Liver (tissue), 9 donors: ENCODE measurements around the gene QDPR. TPM values are rescaled to one million over a fixed set of nuclear protein-coding genes. Genes with fewer than 3 reads are reported as not detected.

Source experiments
- DNase-seq: peaks from one replicate; pipeline ENCODE4 v3.0.0-alpha.2; 2017; ENCODE audit warnings: low spot score
- H3K27ac ChIP-seq, 2 donors: one replicate each; pipeline ENCODE4 v1.7.0; 2013; ENCODE audit warnings: inconsistent platforms in 2 of 2, low read length in 2 of 2, control low read depth in 1 of 2, low read depth in 1 of 2, mild to moderate bottlenecking in 1 of 2
- H3K27me3 ChIP-seq, 4 donors: one replicate each; pipeline versions ENCODE4 v1.6.1 to v1.7.0; 2013; ENCODE audit warnings: low read length in 3 of 4, inconsistent platforms in 1 of 4, mild to moderate bottlenecking in 1 of 4, moderate library complexity in 1 of 4; ENCODE audit not compliant: control insufficient read depth in 4 of 4, insufficient read depth in 4 of 4
- H3K36me3 ChIP-seq, 4 donors: one replicate each; pipeline versions ENCODE4 v1.6.1 to v1.7.0; 2013; ENCODE audit warnings: low read length in 3 of 4, mild to moderate bottlenecking in 3 of 4, low read depth in 1 of 4, moderate library complexity in 1 of 4; ENCODE audit not compliant: control insufficient read depth in 4 of 4, insufficient read depth in 3 of 4
- H3K4me1 ChIP-seq, 4 donors: one replicate each; pipeline versions ENCODE4 v1.6.1 to v1.7.0; 2013; ENCODE audit warnings: low read length in 3 of 4, mild to moderate bottlenecking in 3 of 4, moderate library complexity in 1 of 4; ENCODE audit not compliant: control insufficient read depth in 4 of 4, insufficient read depth in 4 of 4
- H3K4me3 ChIP-seq, 3 donors: one replicate each; pipeline versions ENCODE4 v1.6.1 to v1.7.0; 2013; ENCODE audit warnings: low read length in 3 of 3, control low read depth in 1 of 3, low read depth in 1 of 3, mild to moderate bottlenecking in 1 of 3
- H3K9ac ChIP-seq, 2 donors: one replicate each; pipeline ENCODE4 v1.7.0; 2013; ENCODE audit warnings: low read length in 2 of 2, mild to moderate bottlenecking in 2 of 2, moderate library complexity in 2 of 2, control low read depth in 1 of 2, low read depth in 1 of 2
- H3K9me3 ChIP-seq, 4 donors: one replicate each; pipeline versions ENCODE4 v1.6.1 to v1.7.0; 2013; ENCODE audit warnings: low read length in 3 of 4; ENCODE audit not compliant: control insufficient read depth in 4 of 4
- EGR1 ChIP-seq, 2 donors: IDR thresholded peaks; 2 replicates each; pipeline ENCODE4 v1.6.1; 2016 to 2018; ENCODE audit warnings: antibody characterized with exemption in 2 of 2, low read depth in 2 of 2
- FOXA1 ChIP-seq: IDR thresholded peaks from 2 replicates; pipeline ENCODE4 v1.6.1; 2016; ENCODE audit warnings: antibody characterized with exemption
- GABPA ChIP-seq, 2 donors: IDR thresholded peaks in 1 of 2; conservative IDR thresholded peaks in 1 of 2; 2 replicates each; pipeline ENCODE4 v1.6.1; 2016; ENCODE audit warnings: antibody characterized with exemption in 2 of 2, mild to moderate bottlenecking in 1 of 2, moderate library complexity in 1 of 2
- HNF4A ChIP-seq, 2 donors: conservative IDR thresholded peaks; 2 replicates each; pipeline ENCODE4 v1.6.1; 2016; ENCODE audit warnings: antibody characterized with exemption in 2 of 2, mild to moderate bottlenecking in 2 of 2
- HNF4G ChIP-seq: IDR thresholded peaks from 2 replicates; pipeline ENCODE4 v1.6.1; 2016; ENCODE audit warnings: antibody characterized with exemption
- JUND ChIP-seq, 2 donors: IDR thresholded peaks; 2 replicates each; pipeline ENCODE4 v1.6.1; 2016; ENCODE audit warnings: antibody characterized with exemption in 2 of 2
- NR2F2 ChIP-seq: IDR thresholded peaks from 2 replicates; pipeline ENCODE4 v1.6.1; 2016; ENCODE audit warnings: antibody characterized with exemption
- RAD21 ChIP-seq, 2 donors: IDR thresholded peaks; 2 replicates each; pipeline ENCODE4 v1.6.1; 2016; ENCODE audit warnings: antibody characterized with exemption in 2 of 2, mild to moderate bottlenecking in 2 of 2
- RXRA ChIP-seq, 2 donors: IDR thresholded peaks; 2 replicates each; pipeline ENCODE4 v1.6.1; 2017 to 2018; ENCODE audit warnings: antibody characterized with exemption in 2 of 2, mild to moderate bottlenecking in 1 of 2
- SP1 ChIP-seq: IDR thresholded peaks from 2 replicates; pipeline ENCODE4 v1.6.1; 2018; ENCODE audit warnings: antibody characterized with exemption, mild to moderate bottlenecking
- YY1 ChIP-seq: IDR thresholded peaks from 2 replicates; pipeline ENCODE4 v1.6.1; 2016; ENCODE audit warnings: antibody characterized with exemption, mild to moderate bottlenecking
- WGBS: extraction: QIAGEN DNeasy Blood & Tissue Kit; methylation state at CpG from one replicate; pipeline ENCODE4 v1.1.7; 2013; 5-methylcytosine and 5-hydroxymethylcytosine counted together
- polyA plus RNA-seq, 2 donors: library from polyadenylated mRNA; stranded (reverse) in 1 of 2; unstranded in 1 of 2; fragments of 200-250 nt in 1 of 2; fragments of >200 nt in 1 of 2; fragmentation: Nextera tagmentation in 1 of 2; extraction: Ambion mirVana in 1 of 2; gene quantifications; one replicate each; pipeline versions ENCODE4 v1.2.1 to v1.2.3, GENCODE V29; 2013 to 2015
- total RNA-seq, 2 donors: library from RNA; depleted of rRNA; stranded (reverse); fragments of >200 nt; gene quantifications; one replicate each; pipeline ENCODE4 v1.2.3, GENCODE V29; 2014
- TF ChIP-seq, protein P1 (sequence below): IDR thresholded peaks from 2 replicates; pipeline ENCODE4 v1.6.1; 2016; ENCODE audit warnings: antibody characterized with exemption, mild to moderate bottlenecking
- TF ChIP-seq, protein P2 (sequence below): IDR thresholded peaks from 2 replicates; pipeline ENCODE4 v1.6.1; 2016; ENCODE audit warnings: antibody characterized with exemption
- TF ChIP-seq, protein P3 (sequence below): IDR thresholded peaks from 2 replicates; pipeline ENCODE4 v1.6.1; 2016; ENCODE audit warnings: antibody characterized with exemption
- TF ChIP-seq, protein P4 (sequence below): fragments of 150-350 bp; IDR thresholded peaks from 2 replicates; pipeline ENCODE4 v1.5.1; 2017; ENCODE audit warnings: improper control_type of control experiment, low read depth, low read length; ENCODE audit not compliant: missing input control
- donor health status: healthy.
- donor health status: healthy.
- donor health status: healthy.
- donor health status: healthy.
- donor health status: healthy.

QDPR gene
- total and polyA plus RNA-seq, 4 donors = 38.0 to 137 (median 104) TPM

DNA sequence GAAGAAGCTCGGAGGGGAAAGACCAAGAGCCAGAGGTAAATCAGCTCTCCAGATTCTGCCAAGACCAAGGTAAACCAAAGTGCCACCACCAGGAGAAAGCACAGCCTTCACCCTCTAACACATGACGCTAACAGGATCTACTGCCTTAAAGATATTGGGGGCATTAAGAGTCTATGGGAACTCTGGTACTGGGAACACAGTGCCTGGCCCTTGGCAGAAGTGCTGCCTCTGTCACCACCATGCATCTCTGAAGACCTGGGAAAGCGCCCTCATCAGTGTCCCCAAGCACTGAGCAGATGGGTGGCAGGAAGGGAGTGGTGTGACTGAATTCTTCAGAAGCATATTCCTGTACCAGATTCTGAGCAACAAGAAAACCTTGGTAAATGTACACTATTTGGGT, 1.3 kb downstream of the QDPR start:
- H3K4me1 ChIP-seq = peaks cover 4 to 45% (median 34%) of the 10 kb centered on the region in 4 donors
- no peak for DNase-seq
- no peak for TF ChIP-seq SP1
- TF ChIP-seq, protein P1, sequence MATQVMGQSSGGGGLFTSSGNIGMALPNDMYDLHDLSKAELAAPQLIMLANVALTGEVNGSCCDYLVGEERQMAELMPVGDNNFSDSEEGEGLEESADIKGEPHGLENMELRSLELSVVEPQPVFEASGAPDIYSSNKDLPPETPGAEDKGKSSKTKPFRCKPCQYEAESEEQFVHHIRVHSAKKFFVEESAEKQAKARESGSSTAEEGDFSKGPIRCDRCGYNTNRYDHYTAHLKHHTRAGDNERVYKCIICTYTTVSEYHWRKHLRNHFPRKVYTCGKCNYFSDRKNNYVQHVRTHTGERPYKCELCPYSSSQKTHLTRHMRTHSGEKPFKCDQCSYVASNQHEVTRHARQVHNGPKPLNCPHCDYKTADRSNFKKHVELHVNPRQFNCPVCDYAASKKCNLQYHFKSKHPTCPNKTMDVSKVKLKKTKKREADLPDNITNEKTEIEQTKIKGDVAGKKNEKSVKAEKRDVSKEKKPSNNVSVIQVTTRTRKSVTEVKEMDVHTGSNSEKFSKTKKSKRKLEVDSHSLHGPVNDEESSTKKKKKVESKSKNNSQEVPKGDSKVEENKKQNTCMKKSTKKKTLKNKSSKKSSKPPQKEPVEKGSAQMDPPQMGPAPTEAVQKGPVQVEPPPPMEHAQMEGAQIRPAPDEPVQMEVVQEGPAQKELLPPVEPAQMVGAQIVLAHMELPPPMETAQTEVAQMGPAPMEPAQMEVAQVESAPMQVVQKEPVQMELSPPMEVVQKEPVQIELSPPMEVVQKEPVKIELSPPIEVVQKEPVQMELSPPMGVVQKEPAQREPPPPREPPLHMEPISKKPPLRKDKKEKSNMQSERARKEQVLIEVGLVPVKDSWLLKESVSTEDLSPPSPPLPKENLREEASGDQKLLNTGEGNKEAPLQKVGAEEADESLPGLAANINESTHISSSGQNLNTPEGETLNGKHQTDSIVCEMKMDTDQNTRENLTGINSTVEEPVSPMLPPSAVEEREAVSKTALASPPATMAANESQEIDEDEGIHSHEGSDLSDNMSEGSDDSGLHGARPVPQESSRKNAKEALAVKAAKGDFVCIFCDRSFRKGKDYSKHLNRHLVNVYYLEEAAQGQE = no peak
- no peak for TF ChIP-seq RAD21 (IDR thresholded peaks at IDR 0.05)
- TF ChIP-seq, protein P2, sequence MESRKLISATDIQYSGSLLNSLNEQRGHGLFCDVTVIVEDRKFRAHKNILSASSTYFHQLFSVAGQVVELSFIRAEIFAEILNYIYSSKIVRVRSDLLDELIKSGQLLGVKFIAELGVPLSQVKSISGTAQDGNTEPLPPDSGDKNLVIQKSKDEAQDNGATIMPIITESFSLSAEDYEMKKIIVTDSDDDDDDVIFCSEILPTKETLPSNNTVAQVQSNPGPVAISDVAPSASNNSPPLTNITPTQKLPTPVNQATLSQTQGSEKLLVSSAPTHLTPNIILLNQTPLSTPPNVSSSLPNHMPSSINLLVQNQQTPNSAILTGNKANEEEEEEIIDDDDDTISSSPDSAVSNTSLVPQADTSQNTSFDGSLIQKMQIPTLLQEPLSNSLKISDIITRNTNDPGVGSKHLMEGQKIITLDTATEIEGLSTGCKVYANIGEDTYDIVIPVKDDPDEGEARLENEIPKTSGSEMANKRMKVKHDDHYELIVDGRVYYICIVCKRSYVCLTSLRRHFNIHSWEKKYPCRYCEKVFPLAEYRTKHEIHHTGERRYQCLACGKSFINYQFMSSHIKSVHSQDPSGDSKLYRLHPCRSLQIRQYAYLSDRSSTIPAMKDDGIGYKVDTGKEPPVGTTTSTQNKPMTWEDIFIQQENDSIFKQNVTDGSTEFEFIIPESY = no peak
- no peak for TF ChIP-seq HNF4G
- no peak for TF ChIP-seq RXRA (IDR thresholded peaks at IDR 0.05)
- TF ChIP-seq JUND (IDR thresholded peaks at IDR 0.05) = no peak
- no peak for TF ChIP-seq GABPA (IDR thresholded peaks at IDR 0.05 in 1 of 2, conservative IDR thresholded peaks at IDR 0.05 in 1 of 2)
- TF ChIP-seq, protein P3, sequence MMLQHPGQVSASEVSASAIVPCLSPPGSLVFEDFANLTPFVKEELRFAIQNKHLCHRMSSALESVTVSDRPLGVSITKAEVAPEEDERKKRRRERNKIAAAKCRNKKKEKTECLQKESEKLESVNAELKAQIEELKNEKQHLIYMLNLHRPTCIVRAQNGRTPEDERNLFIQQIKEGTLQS = no peak
- no peak for TF ChIP-seq YY1
- no peak for TF ChIP-seq HNF4A (conservative IDR thresholded peaks at IDR 0.05)
- TF ChIP-seq, protein P4, sequence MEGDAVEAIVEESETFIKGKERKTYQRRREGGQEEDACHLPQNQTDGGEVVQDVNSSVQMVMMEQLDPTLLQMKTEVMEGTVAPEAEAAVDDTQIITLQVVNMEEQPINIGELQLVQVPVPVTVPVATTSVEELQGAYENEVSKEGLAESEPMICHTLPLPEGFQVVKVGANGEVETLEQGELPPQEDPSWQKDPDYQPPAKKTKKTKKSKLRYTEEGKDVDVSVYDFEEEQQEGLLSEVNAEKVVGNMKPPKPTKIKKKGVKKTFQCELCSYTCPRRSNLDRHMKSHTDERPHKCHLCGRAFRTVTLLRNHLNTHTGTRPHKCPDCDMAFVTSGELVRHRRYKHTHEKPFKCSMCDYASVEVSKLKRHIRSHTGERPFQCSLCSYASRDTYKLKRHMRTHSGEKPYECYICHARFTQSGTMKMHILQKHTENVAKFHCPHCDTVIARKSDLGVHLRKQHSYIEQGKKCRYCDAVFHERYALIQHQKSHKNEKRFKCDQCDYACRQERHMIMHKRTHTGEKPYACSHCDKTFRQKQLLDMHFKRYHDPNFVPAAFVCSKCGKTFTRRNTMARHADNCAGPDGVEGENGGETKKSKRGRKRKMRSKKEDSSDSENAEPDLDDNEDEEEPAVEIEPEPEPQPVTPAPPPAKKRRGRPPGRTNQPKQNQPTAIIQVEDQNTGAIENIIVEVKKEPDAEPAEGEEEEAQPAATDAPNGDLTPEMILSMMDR = no peak
- no peak for TF ChIP-seq NR2F2
- no peak for TF ChIP-seq FOXA1
- H3K9me3 ChIP-seq = no peaks in the 10 kb centered on the region
- 56% methylated on average over 3 of the region's 3 CpGs for WGBS
- peak overlapping the region; percentile 91 for H3K27ac ChIP-seq
- peak overlapping the region; percentile 61 to 92 for H3K9ac ChIP-seq
- peak overlapping the region; percentile 70 to 95 (median 87) for H3K4me3 ChIP-seq
- no peaks in the 10 kb centered on the region for H3K27me3 ChIP-seq
- H3K36me3 ChIP-seq = peaks cover 3 to 11% (median 7%) of the 10 kb centered on the region in 4 donors

DNA sequence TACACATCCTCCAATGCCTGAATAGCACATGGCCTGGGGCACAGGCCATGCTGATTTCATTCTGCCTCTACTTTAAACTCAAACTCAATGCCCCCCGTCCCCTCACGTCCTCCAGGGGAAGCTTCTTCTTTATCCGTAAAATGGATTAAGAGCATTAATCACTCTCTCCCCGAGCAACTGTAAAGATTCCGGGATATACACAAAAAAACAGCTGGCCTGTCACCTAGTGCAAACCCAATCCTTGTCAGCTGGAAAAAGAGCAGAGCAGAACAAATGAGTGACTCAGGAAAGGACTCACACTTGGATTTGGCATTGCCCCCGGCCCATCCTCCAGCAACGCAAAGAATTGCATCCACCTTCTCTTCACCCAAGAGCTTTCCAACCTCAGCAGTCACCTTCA, 7.8 kb downstream of the QDPR start:
- DNase-seq = no peak
- H3K27me3 ChIP-seq = no peaks in the 10 kb centered on the region
- peaks cover 0 to 2% (median under 1%) of the 10 kb centered on the region in 4 donors for H3K4me1 ChIP-seq
- H3K4me3 ChIP-seq = no peak overlapping the region
- H3K9ac ChIP-seq = no peak overlapping the region
- peaks cover 10 to 49% (median 40%) of the 10 kb centered on the region in 4 donors for H3K36me3 ChIP-seq
- no peak overlapping the region for H3K27ac ChIP-seq
- no peaks in the 10 kb centered on the region for H3K9me3 ChIP-seq
- WGBS = 96% methylated on average over 7 of the region's 7 CpGs
- TF ChIP-seq EGR1 (IDR thresholded peaks at IDR 0.05; ENCODE audit: low read depth in 2 of 2) (no peak), YY1 (no peak)
- TF ChIP-seq, protein P2 = no peak
